22Rv1 (cell line): ENCODE data around the gene CHFR.
"Not testable (repeated sequence)": the region's sequence is repeated elsewhere in the genome, so short reads cannot be mapped to it uniquely, and the experiment has no call there.

Experiments
- H3K27ac ChIP-seq: fragments of 450-650 bp; 2 replicates; pipeline ENCODE4 v1.5.1; 2017
- ZFX ChIP-seq: fragments of 450-650 bp; IDR thresholded peaks from 2 replicates; pipeline ENCODE4 v1.6.1; 2017; ENCODE audit warnings: antibody characterized with exemption, borderline replicate concordance
- TF ChIP-seq, protein P1 (sequence below): fragments of 450-650 bp; IDR thresholded peaks from 2 replicates; pipeline ENCODE4 v1.5.1; 2017; ENCODE audit warnings: mild to moderate bottlenecking

CHFR gene

DNA sequence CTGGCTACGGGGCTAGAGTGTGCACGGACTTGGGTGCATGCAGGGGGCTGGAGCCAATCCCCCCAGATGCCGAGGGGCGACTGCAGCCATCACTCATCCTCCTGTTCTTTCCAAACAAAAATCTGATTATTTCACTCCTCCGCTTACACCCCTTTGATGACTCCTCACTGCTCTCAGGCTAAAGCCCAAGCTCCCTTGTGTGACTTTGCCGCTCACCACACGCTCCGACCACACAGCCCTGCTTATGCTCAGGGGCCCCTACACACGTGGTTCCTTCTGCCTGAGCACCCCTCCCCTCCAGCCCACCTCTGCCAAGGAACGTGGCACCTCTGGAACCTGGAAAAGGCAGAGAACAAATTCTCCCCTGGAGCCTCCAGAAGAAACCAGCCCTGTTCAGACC is 13.7 kb downstream of the CHFR start:
- no peak overlapping the region for H3K27ac ChIP-seq
- TF ChIP-seq, protein P1, sequence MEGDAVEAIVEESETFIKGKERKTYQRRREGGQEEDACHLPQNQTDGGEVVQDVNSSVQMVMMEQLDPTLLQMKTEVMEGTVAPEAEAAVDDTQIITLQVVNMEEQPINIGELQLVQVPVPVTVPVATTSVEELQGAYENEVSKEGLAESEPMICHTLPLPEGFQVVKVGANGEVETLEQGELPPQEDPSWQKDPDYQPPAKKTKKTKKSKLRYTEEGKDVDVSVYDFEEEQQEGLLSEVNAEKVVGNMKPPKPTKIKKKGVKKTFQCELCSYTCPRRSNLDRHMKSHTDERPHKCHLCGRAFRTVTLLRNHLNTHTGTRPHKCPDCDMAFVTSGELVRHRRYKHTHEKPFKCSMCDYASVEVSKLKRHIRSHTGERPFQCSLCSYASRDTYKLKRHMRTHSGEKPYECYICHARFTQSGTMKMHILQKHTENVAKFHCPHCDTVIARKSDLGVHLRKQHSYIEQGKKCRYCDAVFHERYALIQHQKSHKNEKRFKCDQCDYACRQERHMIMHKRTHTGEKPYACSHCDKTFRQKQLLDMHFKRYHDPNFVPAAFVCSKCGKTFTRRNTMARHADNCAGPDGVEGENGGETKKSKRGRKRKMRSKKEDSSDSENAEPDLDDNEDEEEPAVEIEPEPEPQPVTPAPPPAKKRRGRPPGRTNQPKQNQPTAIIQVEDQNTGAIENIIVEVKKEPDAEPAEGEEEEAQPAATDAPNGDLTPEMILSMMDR, result no peak
- no peak for TF ChIP-seq ZFX

DNA sequence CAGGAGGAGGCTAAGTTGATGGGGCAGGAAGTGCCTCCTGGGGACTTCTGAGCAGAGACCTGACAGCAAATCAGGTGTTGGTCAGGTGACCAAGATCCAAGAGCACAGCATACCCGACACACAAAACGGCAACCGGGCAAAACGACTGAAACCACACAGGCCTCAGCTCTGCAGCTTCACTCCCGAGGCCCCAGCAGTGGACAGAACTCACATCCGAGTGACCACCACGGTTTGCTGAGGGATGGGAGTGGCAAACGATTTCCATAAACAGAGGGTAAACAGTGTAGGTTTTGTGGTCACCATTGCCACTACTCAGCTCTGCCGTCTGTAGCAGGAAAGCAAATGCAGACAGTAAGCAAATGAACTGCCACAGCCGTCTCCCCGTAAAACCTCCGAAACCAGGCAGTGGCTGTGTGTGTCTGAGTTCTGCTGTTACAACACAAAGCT is 14.4 kb downstream of the CHFR start:
- TF ChIP-seq, protein P1, result no peak
- TF ChIP-seq ZFX, result no peak
- no peak overlapping the region for H3K27ac ChIP-seq

DNA sequence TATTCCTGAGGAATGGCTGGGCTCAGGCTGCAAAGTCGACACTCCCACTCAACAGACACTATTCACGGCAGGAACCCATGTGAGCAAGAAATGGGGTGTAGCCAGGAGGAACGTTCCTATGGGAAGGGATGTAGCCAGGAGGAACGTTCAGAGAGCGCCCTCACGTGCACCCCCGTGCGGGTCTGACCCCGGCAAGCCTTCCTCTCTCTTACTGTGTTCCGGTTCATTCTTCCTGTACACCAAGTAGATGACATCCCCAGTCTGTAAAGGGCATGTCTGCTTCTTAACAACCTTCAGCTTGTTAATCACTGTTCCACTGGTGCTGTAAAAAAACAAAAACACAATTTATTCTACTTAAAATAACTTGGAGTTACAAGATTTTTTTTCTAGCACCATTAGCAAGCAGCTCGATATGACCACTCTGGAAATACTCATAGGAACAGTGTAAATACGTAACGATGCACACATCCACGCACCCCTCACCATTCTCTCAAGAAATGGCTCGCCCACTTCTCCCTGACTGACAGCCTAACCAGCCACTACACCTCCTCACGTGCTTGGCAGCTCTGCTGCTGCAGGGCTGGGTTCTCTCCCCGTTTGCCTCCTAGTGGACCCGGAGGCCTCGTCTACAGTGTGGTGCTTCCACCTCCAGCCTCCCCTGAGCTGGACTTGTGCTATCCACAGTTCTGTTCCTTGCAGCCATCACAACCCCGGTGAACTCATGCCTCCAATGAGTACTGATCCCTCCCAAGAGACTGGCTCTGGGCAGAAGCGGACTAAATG is 15.1 kb downstream of the CHFR start:
- no peak overlapping the region for H3K27ac ChIP-seq
- TF ChIP-seq, protein P1, result no peak
- TF ChIP-seq ZFX, result no peak

DNA sequence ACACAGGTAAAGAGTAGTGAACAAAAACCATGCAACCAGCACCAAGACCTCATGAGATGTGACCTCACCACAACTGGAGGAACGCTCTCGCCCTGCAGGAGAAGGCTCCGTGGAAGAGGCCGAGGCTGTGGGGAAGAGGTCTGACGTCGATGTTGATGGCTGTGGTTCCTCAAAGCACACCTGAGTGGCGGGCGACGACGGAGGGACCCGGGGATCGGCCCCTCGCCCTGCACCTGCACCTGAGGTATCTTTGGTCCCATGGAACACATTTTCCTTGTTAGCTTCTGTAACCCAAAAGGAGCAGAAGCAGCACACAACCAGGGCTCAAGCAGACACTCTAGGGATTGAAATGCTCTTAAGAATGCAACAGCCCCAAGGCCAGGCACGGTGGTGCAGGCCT is 17.9 kb downstream of the CHFR start:
- no peak overlapping the region for H3K27ac ChIP-seq
- TF ChIP-seq, protein P1, result no peak

DNA sequence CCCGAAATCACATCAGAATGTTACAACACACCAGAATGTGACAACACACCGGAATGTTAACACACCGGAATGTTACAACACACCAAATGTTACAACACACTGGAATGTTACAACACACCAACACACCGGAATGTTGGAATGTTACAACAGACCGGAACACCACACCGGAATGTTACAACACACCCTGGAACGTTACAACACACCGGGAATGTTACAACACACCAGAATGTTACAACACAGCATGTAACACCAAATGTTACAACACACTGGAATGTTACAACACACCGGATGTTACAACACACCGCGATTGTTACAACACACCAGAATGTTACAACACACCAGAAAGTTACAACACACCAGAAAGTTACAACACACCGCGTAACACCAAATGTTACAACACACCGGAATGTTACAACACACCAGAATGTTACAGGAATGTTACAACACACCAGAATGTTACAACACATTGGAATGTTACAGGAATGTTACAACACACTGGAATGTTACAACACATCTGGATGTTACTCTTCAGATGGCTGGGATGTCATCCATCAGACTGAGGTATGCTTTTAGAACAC is 21.1 kb downstream of the CHFR start:
- TF ChIP-seq, protein P1, result no peak
- TF ChIP-seq ZFX, result no peak
- H3K27ac ChIP-seq, result no peak overlapping the region

DNA sequence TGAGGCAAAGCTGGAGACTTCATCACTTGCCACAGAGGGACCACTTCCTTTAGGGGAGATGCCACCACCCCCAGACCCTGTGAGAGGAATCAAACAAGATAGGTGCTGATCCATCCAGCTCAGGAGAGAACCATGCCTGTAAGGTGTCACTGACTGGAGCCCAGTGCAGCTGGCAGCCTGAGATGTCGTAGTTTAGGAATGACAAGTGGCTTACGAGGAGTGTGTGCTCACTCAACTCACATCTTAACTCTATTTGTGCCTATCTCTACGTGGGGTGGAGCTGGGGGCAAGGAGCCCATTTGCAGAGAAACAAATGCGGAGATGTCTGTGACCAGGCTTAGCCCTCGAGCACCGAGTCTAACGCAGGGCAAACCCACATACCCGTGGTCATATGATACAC is 25.8 kb downstream of the CHFR start:
- H3K27ac ChIP-seq, result no peak overlapping the region
- no peak for TF ChIP-seq ZFX
- TF ChIP-seq, protein P1, result no peak

DNA sequence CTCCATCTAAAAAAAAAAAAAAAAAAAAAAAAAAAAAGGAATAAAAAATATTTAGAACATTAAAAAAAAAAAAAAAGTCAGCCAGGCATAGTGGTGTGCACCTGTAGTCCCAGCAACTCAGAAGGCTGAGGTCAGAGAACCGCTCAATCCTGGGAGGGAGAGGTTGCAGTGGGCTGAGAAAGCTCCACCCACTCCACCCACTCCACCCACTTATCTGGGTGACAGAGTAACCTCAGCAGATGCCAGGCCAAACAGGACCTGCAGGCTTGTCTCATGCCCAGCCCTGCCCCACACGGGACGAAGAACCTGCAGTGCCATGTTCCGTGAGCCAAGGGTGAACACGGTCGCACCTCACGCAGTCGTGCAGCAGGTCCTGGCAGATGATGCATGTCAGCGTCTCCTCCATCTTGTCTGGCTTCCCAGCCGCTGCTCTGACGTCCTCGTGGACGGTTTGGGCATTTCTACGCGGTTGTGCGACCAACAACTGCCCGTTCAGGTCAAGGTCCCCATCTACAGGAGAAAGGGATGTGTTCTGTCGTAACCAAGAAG is 28.6 kb downstream of the CHFR start:
- H3K27ac ChIP-seq, result 0 out of 2 replicates have a peak overlapping the region, but pooled peaks have one; percentile 27
- TF ChIP-seq ZFX, result no peak
- TF ChIP-seq, protein P1, result no peak

DNA sequence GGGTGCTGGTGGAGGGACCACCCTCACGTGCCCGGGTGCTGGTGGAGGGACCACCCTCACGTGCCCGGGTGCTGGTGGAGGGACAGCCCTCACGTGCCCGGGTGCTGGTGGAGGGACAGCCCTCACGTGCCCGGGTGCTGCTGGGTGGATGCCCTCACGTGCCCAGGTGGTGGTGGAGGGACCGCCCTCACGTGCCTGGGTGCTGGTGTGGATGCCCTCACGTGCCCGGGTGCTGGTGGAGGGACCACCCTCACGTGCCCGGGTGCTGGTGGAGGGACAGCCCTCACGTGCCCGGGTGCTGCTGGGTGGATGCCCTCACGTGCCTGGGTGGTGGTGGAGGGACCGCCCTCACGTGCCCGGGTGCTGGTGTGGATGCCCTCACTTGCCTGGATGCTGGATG is 30.4 kb downstream of the CHFR start:
- not testable (repeated sequence) for H3K27ac ChIP-seq
